ENCODE results near the gene ARHGEF17. TPM values are rescaled to one million over a fixed set of nuclear protein-coding genes. Genes with fewer than 3 reads are reported as not detected.

ARHGEF17 gene
- total RNA-seq, 1 donor from 2014 or later = 43.3 TPM

DNA sequence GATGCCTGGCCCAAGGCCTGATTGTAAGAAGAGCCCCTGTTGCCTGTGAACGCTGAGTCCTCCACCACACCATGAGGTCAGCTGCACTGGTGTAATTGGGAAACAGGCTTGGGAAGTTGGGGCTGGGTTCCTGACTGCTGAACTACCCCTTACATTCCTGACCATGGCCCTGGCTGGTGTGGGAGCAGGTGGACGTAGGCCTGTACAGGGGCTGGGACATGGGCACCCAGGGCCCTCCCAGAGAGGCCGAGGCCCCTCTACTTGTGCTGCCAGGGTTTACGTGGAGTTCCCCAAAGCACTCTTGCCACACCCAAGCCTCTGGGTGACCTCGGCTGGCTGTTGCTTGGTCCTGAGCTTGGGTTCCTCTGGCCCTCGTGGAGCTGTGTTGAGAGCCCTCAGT lies 73.5 kb downstream of the ARHGEF17 start:
- Mint-ChIP-seq H3K27ac (ENCODE audit: unreplicated experiment) (no peak overlapping the region), H3K4me1 (ENCODE audit: low read depth, unreplicated experiment) (peaks cover 18% of the 10 kb centered on the region), H3K36me3 (ENCODE audit: unreplicated experiment) (no peaks in the 10 kb centered on the region), H3K4me3 (ENCODE audit: unreplicated experiment) (no peak overlapping the region), H3K9me3 (ENCODE audit: unreplicated experiment) (peaks cover 7% of the 10 kb centered on the region), H3K27me3 (ENCODE audit: unreplicated experiment) (peaks cover 2% of the 10 kb centered on the region)
- TF ChIP-seq, protein P1, sequence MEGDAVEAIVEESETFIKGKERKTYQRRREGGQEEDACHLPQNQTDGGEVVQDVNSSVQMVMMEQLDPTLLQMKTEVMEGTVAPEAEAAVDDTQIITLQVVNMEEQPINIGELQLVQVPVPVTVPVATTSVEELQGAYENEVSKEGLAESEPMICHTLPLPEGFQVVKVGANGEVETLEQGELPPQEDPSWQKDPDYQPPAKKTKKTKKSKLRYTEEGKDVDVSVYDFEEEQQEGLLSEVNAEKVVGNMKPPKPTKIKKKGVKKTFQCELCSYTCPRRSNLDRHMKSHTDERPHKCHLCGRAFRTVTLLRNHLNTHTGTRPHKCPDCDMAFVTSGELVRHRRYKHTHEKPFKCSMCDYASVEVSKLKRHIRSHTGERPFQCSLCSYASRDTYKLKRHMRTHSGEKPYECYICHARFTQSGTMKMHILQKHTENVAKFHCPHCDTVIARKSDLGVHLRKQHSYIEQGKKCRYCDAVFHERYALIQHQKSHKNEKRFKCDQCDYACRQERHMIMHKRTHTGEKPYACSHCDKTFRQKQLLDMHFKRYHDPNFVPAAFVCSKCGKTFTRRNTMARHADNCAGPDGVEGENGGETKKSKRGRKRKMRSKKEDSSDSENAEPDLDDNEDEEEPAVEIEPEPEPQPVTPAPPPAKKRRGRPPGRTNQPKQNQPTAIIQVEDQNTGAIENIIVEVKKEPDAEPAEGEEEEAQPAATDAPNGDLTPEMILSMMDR (IDR thresholded peaks at IDR 0.05; ENCODE audit: partially characterized antibody, unreplicated experiment) = no peak
- no peak for DNase-seq

DNA sequence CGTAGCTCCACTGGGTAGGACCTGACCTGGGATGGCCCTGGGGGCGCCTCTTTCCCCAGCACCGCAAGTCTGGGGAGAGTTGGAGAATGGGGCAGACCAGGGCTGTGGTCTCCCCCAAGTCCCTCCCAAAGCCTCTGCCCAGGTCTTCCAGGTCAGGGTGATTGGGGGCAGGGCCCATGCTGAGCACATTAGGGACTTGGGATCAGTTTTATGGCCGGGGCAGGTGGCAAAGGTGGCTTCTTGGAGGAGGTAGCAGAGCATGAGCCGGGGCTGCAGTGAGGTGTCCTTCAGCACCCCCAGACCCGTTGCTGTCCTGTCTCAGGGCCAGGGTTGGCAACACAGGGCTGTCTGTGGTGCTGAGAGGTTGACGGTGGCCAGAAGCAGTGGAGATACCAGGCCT lies 74.1 kb downstream of the ARHGEF17 start:
- Mint-ChIP-seq H3K4me3 (ENCODE audit: unreplicated experiment) (no peak overlapping the region), H3K36me3 (ENCODE audit: unreplicated experiment) (no peaks in the 10 kb centered on the region), H3K27ac (ENCODE audit: unreplicated experiment) (no peak overlapping the region), H3K9me3 (ENCODE audit: unreplicated experiment) (peaks cover 7% of the 10 kb centered on the region), H3K4me1 (ENCODE audit: low read depth, unreplicated experiment) (peaks cover 20% of the 10 kb centered on the region), H3K27me3 (ENCODE audit: unreplicated experiment) (peaks cover 5% of the 10 kb centered on the region)
- DNase-seq = no peak
- TF ChIP-seq, protein P1 (IDR thresholded peaks at IDR 0.05; ENCODE audit: partially characterized antibody, unreplicated experiment) = no peak

DNA sequence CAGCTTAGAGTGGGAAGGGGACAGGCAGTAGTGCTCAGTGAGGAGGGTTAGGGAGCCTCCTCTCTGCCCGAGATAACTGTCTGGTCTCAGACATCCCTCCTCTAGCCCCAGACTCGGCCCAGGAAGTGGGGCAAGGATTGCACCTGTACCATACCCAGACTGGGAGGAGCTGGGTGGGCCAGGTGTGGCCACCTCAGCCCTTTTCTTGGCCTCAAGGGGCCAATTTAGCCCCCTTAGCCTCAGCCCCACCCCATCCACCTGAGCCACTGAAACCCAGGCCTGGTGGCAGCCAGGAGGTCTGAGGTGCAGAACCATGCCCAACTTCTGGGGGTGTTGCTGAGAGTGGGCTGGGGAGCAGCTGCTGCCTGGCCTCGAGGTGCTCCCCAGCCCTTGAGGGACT lies 74.7 kb downstream of the ARHGEF17 start:
- peaks cover 7% of the 10 kb centered on the region for H3K9me3 Mint-ChIP-seq (ENCODE audit: unreplicated experiment)
- no peak overlapping the region for H3K4me3 Mint-ChIP-seq (ENCODE audit: unreplicated experiment)
- peaks cover 23% of the 10 kb centered on the region for H3K4me1 Mint-ChIP-seq (ENCODE audit: low read depth, unreplicated experiment)
- peaks cover 6% of the 10 kb centered on the region for H3K27me3 Mint-ChIP-seq (ENCODE audit: unreplicated experiment)
- TF ChIP-seq, protein P1 (IDR thresholded peaks at IDR 0.05; ENCODE audit: partially characterized antibody, unreplicated experiment) = no peak
- H3K36me3 Mint-ChIP-seq (ENCODE audit: unreplicated experiment) = no peaks in the 10 kb centered on the region
- no peak for DNase-seq
- no peak overlapping the region for H3K27ac Mint-ChIP-seq (ENCODE audit: unreplicated experiment)

DNA sequence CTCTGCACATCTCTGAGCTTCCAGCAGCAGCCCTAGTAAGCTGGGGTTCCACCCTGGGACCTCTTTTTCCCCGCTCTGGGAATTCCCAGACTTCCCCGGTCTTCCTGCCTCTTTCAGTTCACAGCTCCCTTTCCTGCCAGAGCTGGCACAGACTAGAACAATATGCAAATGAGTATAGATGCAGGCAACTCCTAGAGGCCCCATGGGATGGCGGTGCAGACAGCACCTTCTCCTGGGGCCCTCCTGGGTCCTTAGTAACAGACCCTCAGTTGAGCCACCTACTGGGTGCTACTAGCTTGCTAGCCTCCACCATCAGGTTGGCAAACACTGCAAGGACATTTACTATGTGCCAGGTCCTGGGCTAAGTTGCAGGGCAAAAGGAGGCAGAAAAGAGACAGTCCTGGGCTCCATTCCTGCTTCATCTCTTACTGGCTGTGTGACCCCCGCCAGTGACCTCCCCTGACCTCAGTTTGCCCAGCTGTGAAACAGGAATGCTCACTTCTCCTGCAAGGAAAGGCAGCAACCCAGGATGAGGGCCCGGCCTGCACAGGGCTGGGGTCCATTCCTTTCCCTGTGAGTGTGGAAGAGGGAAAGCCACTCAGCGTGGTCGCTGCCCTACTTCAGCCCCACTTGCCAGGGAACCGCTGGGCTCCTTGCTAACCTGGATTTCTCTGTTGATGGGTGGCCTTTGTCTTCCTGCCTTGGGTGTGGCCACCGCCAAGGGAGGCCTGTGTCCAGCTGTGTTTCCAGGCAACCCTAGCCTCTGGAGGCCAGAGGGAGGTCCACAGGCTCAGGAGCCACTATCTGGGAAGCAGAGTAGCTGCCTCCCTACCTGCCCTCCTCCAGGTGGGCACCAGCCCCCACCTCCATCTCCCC lies 75.4 kb downstream of the ARHGEF17 start:
- H3K4me1 Mint-ChIP-seq (ENCODE audit: low read depth, unreplicated experiment) = peaks cover 28% of the 10 kb centered on the region
- DNase-seq = no peak
- no peak overlapping the region for H3K27ac Mint-ChIP-seq (ENCODE audit: unreplicated experiment)
- H3K9me3 Mint-ChIP-seq (ENCODE audit: unreplicated experiment) = peaks cover 5% of the 10 kb centered on the region
- H3K4me3 Mint-ChIP-seq (ENCODE audit: unreplicated experiment) = no peak overlapping the region
- TF ChIP-seq, protein P1 (IDR thresholded peaks at IDR 0.05; ENCODE audit: partially characterized antibody, unreplicated experiment) = no peak
- peaks cover 7% of the 10 kb centered on the region for H3K27me3 Mint-ChIP-seq (ENCODE audit: unreplicated experiment)
- H3K36me3 Mint-ChIP-seq (ENCODE audit: unreplicated experiment) = no peaks in the 10 kb centered on the region

DNA sequence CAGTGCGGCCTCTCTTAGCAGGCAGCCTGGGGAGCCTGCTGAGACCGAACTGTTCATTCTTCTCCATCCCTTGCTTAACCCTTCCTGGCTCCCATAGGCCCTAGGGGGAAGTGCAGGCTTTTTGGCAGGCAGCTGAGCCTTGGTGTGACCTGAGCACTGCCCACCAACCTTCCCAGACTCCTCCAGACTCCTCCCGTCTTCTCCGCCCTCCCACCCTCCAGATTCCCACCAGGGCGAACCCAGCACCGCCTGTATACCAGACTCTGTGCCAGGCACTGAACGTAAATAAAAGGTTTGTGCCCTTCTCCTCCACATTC lies 76.0 kb downstream of the ARHGEF17 start:
- Mint-ChIP-seq H3K9me3 (ENCODE audit: unreplicated experiment) (peaks cover 5% of the 10 kb centered on the region), H3K36me3 (ENCODE audit: unreplicated experiment) (no peaks in the 10 kb centered on the region), H3K4me1 (ENCODE audit: low read depth, unreplicated experiment) (peaks cover 26% of the 10 kb centered on the region), H3K27ac (ENCODE audit: unreplicated experiment) (no peak overlapping the region), H3K27me3 (ENCODE audit: unreplicated experiment) (peaks cover 7% of the 10 kb centered on the region), H3K4me3 (ENCODE audit: unreplicated experiment) (no peak overlapping the region)
- no peak for DNase-seq
- TF ChIP-seq, protein P1 (IDR thresholded peaks at IDR 0.05; ENCODE audit: partially characterized antibody, unreplicated experiment) = no peak

Data from glutamatergic neuron (in vitro differentiated cells).